Neural cell (in vitro differentiated cells): Measurements from ENCODE around the gene CELSR2. TPM values are rescaled to one million over a fixed set of nuclear protein-coding genes. Genes with fewer than 3 reads are reported as not detected.

Experiments
- H2AFZ ChIP-seq: fragments of 200-600, 300-800 bp; sonication (generic), shearing (Covaris generic); 2 replicates; pipeline ENCODE4 v1.6.0; 2014; ENCODE audit warnings: low read depth, mild to moderate bottlenecking, antibody characterized with exemption, low read length, moderate library complexity
- H3F3A ChIP-seq: fragments of 200-600 bp; shearing (Covaris generic); 2 replicates; pipeline ENCODE4 v1.6.1; 2016; ENCODE audit warnings: mild to moderate bottlenecking, moderate library complexity, mixed read lengths, antibody characterized with exemption, low read length; ENCODE audit not compliant: insufficient read depth, poor library complexity, severe bottlenecking
- H3K27ac ChIP-seq: fragments of 200-600, 300-800 bp; sonication (generic), shearing (Covaris generic); 2 replicates; pipeline ENCODE4 v1.5.1; 2014; ENCODE audit warnings: mild to moderate bottlenecking, low read length, moderate library complexity
- H3K27me3 ChIP-seq: fragments of 300-800, 200-600 bp; sonication (generic), shearing (Covaris generic); 2 replicates; pipeline ENCODE4 v1.6.0; 2014; ENCODE audit warnings: mild to moderate bottlenecking, low read depth, low read length, moderate library complexity; ENCODE audit not compliant: insufficient read depth
- H3K36me3 ChIP-seq: fragments of 300-800, 200-600 bp; sonication (generic), shearing (Covaris generic); 2 replicates; pipeline ENCODE4 v1.5.1; 2014; ENCODE audit warnings: mild to moderate bottlenecking, antibody characterized with exemption, low read length, moderate library complexity; ENCODE audit not compliant: insufficient read depth
- H3K4me2 ChIP-seq: fragments of 300-800, 200-600 bp; sonication (generic), shearing (Covaris generic); 2 replicates; pipeline ENCODE4 v1.6.0; 2014; ENCODE audit warnings: mild to moderate bottlenecking, low read length
- H3K4me3 ChIP-seq: fragments of 300-800, 200-600 bp; sonication (generic), shearing (Covaris generic); 2 replicates; pipeline ENCODE4 v1.5.1; 2014; ENCODE audit warnings: mild to moderate bottlenecking, low read length, moderate library complexity
- H3K79me2 ChIP-seq: fragments of 200-600 bp; shearing (Covaris generic); replicated peaks from 2 replicates; pipeline ENCODE4 v1.6.0; 2014; ENCODE audit warnings: mild to moderate bottlenecking, low read length, moderate library complexity; ENCODE audit not compliant: insufficient read depth
- H3K9ac ChIP-seq: fragments of 300-800, 200-600 bp; sonication (generic), shearing (Covaris generic); 2 replicates; pipeline ENCODE4 v1.6.1; 2016; ENCODE audit warnings: mild to moderate bottlenecking, low read length, mixed read lengths
- H3K9me2 ChIP-seq: fragments of 200-600 bp; shearing (Covaris generic); 2 replicates; pipeline ENCODE4 v1.6.1; 2016; ENCODE audit warnings: mild to moderate bottlenecking, low read length, mixed read lengths; ENCODE audit not compliant: insufficient read depth
- H3K9me3 ChIP-seq: fragments of 200-600, 300-800 bp; sonication (generic), shearing (Covaris generic); 2 replicates; pipeline ENCODE4 v1.6.1; 2016; ENCODE audit warnings: mild to moderate bottlenecking, mixed run types, low read length, moderate library complexity, mixed read lengths
- H4K20me1 ChIP-seq: fragments of 200-600 bp; shearing (Covaris generic); 2 replicates; pipeline ENCODE4 v1.6.1; 2016; ENCODE audit warnings: mild to moderate bottlenecking, mixed run types; ENCODE audit not compliant: insufficient read depth
- CTCF ChIP-seq: fragments of 450-650 bp; IDR thresholded peaks from 2 replicates; pipeline ENCODE4 v1.5.1; 2014; ENCODE audit warnings: antibody characterized with exemption, mild to moderate bottlenecking, moderate library complexity; ENCODE audit not compliant: poor library complexity, severe bottlenecking
- EP300 ChIP-seq: fragments of 450-650 bp; conservative IDR thresholded peaks from 2 replicates; pipeline ENCODE4 v1.6.1; 2014; ENCODE audit warnings: antibody characterized with exemption, mild to moderate bottlenecking, moderate library complexity; ENCODE audit not compliant: poor library complexity, severe bottlenecking
- EZH2 ChIP-seq: fragments of 200-600, 300-800 bp; shearing (Covaris generic), sonication (generic); IDR thresholded peaks from 2 replicates; pipeline ENCODE4 v1.6.1; 2014; ENCODE audit warnings: antibody characterized with exemption, low read length, borderline replicate concordance, mild to moderate bottlenecking; ENCODE audit not compliant: insufficient read depth, poor library complexity, severe bottlenecking
- MXI1 ChIP-seq: fragments of 450-650 bp; conservative IDR thresholded peaks from 2 replicates; pipeline ENCODE4 v1.6.1; 2014; ENCODE audit warnings: antibody characterized with exemption, mild to moderate bottlenecking; ENCODE audit not compliant: poor library complexity, severe bottlenecking
- POLR2AphosphoS5 ChIP-seq: IDR thresholded peaks from 2 replicates; pipeline ENCODE4 v1.6.1; 2012
- RAD21 ChIP-seq: fragments of 450-650 bp; conservative IDR thresholded peaks from 2 replicates; pipeline ENCODE4 v1.6.1; 2014; ENCODE audit warnings: antibody characterized with exemption, mild to moderate bottlenecking, moderate library complexity
- REST ChIP-seq: IDR thresholded peaks from 2 replicates; pipeline ENCODE4 v1.6.1; 2012; ENCODE audit warnings: borderline replicate concordance
- SMC3 ChIP-seq: fragments of 450-650 bp; conservative IDR thresholded peaks from 2 replicates; pipeline ENCODE4 v1.6.1; 2014; ENCODE audit warnings: antibody characterized with exemption, mild to moderate bottlenecking, moderate library complexity; ENCODE audit not compliant: poor library complexity
- TAF1 ChIP-seq: IDR thresholded peaks from 2 replicates; pipeline ENCODE4 v1.6.1; 2012; ENCODE audit warnings: low read depth
- polyA plus RNA-seq: library from polyadenylated mRNA; depleted of rRNA; stranded (reverse); fragments of >200 nt; gene quantifications from 2 replicates; pipeline ENCODE4 v1.2.3, GENCODE V29; 2014

The CELSR2 gene
- polyA plus RNA-seq, 1 donor from 2014 or later = 7.9 TPM

- H4K20me1 ChIP-seq = no peaks in the 10 kb centered on the region
- no peaks in the 10 kb centered on the region for H3F3A ChIP-seq
- no peak for TF ChIP-seq MXI1
- TF ChIP-seq EP300 = no peak
- no peak for TF ChIP-seq RAD21
- no peak for TF ChIP-seq REST
- TF ChIP-seq SMC3 = no peak
- TF ChIP-seq EZH2 = no peak
- no peak for TF ChIP-seq CTCF
- no peak for TF ChIP-seq POLR2AphosphoS5
- TF ChIP-seq TAF1 = no peak
- H3K9me2 ChIP-seq = no peaks in the 10 kb centered on the region
- peaks cover 7% of the 10 kb centered on the region for H3K79me2 ChIP-seq
- H3K36me3 ChIP-seq = no peaks in the 10 kb centered on the region
- H3K9me3 ChIP-seq = no peaks in the 10 kb centered on the region
- no peak overlapping the region for H3K27ac ChIP-seq
- no peak overlapping the region for H3K9ac ChIP-seq
- no peaks in the 10 kb centered on the region for H3K27me3 ChIP-seq
- no peak overlapping the region for H3K4me2 ChIP-seq
- H2AFZ ChIP-seq = no peak overlapping the region
- no peak overlapping the region for H3K4me3 ChIP-seq
These were observed 30.4 kb downstream of the CELSR2 start for GRCh38 chr1:109279615-109280278.

- Histone ChIP-seq H3K9me3 (no peaks in the 10 kb centered on the region), H3K9me2 (no peaks in the 10 kb centered on the region), H3K27me3 (no peaks in the 10 kb centered on the region), H3K4me3 (no peak overlapping the region), H3K4me2 (no peak overlapping the region), H3K9ac (no peak overlapping the region), H3K27ac (no peak overlapping the region), H3F3A (no peaks in the 10 kb centered on the region), H3K36me3 (no peaks in the 10 kb centered on the region), H3K79me2 (peaks cover 7% of the 10 kb centered on the region), H4K20me1 (no peaks in the 10 kb centered on the region), H2AFZ (no peak overlapping the region)
- no peak for TF ChIP-seq SMC3
- TF ChIP-seq RAD21 = no peak
- no peak for TF ChIP-seq MXI1
- no peak for TF ChIP-seq TAF1
- TF ChIP-seq EP300 = no peak
- no peak for TF ChIP-seq EZH2
- TF ChIP-seq POLR2AphosphoS5 = no peak
- TF ChIP-seq REST = no peak
- TF ChIP-seq CTCF = no peak
These were observed 31.5 kb downstream of the CELSR2 start for GRCh38 chr1:109280862-109281261.
